HG02884 (cell line): Measurements from ENCODE around the gene SNTG2.

Experiments used
- ATAC-seq: cut with Tn5 transposase; IDR thresholded peaks from one replicate; pipeline ENCODE4 v1.9.1; 2021; ENCODE audit warnings: mild to moderate bottlenecking, moderate library complexity; ENCODE audit not compliant: unreplicated experiment

Gene SNTG2

DNA sequence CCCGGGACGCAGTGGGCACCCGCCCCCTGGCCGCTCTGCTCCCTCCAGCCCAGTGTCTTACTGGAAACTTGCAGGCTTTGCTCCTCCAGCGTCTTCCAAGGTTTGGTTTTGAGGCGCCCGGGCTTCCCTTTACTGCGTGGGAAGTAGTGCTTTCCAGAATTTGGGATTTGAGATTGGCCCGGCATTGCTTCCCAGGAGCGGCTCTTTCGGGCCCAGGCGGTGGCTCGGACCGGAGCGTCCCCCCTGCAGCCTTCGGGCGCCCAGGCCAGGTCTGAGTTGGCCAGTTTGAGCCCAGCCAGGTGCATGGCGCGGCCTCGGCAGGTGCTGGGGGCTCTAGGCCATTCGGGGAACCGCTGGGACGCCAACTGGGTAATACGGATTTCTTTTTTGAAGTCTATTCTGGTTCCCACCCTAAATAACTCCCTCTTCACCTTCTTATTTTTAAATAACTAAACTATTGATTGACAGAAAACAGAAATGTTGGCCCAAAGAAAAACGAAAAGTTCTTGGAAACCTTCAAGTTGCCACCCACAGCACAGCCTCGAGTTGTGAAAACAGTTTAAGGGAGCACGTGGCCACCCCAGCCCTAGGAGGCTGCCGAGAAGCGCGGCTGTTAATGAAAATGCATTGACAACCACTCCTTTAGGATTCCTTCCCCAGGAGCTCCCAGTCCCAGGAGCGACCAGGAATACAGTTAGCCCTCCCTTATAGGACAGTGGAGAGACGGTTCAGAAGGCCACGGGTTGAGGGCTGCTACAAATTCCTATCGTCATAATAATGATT, 766 bp downstream of the SNTG2 start:
- ATAC-seq, result no peak

GRCh38 chr2:953408-953807, 2.8 kb downstream of the SNTG2 start:
- ATAC-seq, result no peak

GRCh38 chr2:953975-954686, 3.5 kb downstream of the SNTG2 start:
- ATAC-seq, result no peak

- ATAC-seq, result no peak
Observed at GRCh38 chr2:954687-955000, 4.0 kb downstream of the SNTG2 start.

GRCh38 chr2:955829-956731, 5.4 kb downstream of the SNTG2 start:
- ATAC-seq, result no peak

DNA sequence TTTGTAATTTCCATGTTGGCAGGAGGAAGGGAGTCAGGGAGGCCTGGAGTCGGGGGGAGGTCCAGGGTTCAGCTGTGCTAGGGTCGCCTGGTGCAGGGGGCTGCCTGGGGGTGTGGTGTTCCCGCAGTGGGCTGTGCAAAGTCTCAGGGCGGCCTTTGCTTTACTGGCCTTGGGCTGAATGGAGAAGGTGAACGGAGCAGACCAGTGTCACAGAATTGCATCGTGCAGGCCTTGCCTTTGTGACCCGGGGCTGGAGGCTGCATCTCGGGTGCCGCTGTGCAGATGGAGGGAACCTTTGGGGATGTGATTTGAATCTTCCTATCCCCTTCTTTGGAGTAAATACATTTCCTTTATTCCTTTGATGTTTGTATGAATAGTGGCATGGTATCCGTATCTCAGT, 8.8 kb downstream of the SNTG2 start:
- no peak for ATAC-seq

GRCh38 chr2:960061-960736, 9.6 kb downstream of the SNTG2 start:
- no peak for ATAC-seq

- no peak for ATAC-seq
Observed at GRCh38 chr2:961786-962185, 11.1 kb downstream of the SNTG2 start.

GRCh38 chr2:963876-964275, 13.2 kb downstream of the SNTG2 start:
- ATAC-seq, result no peak

GRCh38 chr2:964562-964961, 13.9 kb downstream of the SNTG2 start:
- no peak for ATAC-seq

- no peak for ATAC-seq
Observed at GRCh38 chr2:965640-966147, 15.0 kb downstream of the SNTG2 start.

DNA sequence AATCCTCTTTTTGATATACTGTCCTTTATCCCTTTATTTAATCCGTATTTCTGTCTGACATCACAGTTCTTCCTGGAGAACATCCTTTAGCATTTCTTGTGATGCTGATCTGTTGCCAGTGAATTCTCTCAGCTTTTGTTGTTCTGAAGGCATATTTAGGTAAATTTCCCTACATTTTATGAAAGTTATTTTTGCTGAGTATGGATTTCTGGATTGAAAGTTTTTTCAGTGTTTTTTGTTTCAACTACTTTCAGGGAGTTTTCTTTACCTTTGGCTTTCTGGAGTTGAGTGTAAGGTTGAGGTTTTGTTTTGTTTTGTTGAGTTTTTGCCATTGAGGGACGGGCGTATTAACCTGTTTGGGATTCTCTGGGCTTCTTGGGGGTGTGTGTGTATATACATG, 22.5 kb downstream of the SNTG2 start:
- no peak for ATAC-seq

DNA sequence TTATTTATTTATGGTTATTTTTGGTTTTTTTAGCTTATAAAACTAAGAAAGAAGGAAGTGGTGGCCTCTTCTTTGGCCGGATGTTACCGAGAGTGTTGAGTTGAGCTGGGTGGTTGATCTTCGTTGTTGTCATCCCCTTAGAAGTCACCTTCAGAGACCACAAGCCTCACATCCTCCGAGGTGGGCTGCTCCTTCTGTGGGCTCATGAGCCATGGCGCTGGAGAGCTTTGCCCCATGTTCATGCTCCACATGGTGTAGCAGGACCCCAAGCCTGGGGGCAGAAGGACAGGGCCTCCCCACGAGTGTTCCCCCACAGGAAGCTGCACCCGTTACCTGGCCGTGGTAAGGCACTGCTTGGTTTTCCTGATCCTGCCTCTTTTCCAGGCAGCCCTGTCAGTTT, 23.4 kb downstream of the SNTG2 start:
- peak; percentile 54 for ATAC-seq

- ATAC-seq, result peak; percentile 8
Observed at GRCh38 chr2:974502-974901, 23.9 kb downstream of the SNTG2 start.

DNA sequence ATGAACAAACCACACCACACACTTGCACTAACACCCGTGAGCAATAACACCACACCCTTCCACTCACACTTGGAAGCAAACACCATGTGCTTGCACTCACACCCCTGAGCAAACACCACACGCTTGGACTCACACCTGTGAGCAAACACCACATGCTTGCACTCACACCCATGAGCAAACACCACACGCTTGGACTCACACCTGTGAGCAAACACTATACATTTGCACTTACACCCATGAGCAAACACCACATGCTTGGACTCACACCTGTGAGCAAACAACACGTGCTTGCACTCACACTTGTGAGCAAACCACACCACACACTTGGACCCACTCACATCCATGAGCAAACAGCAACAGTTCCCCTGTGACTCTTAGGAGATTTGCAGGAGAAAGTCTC, 24.4 kb downstream of the SNTG2 start:
- ATAC-seq, result no peak

GRCh38 chr2:979069-979928, 28.6 kb downstream of the SNTG2 start:
- ATAC-seq, result peak; percentile 49

- ATAC-seq, result no peak
Observed at GRCh38 chr2:980176-980575, 29.5 kb downstream of the SNTG2 start.

DNA sequence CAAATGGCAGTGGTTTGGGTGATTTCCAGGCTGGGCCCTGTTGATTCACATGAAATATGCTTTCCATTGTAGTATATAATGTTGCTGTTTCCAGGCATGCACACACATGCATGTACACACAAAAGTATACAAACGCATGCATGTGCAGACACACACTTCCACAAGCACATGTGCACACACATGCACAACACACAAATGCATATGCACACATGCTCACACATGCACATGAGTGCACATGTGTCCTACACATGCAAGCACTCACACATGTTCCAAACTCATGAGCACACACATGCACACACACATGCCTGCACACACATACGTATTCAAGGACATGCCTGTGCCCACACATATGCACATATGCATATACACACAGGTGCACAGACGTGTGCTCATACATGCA, 30.6 kb downstream of the SNTG2 start:
- no peak for ATAC-seq

DNA sequence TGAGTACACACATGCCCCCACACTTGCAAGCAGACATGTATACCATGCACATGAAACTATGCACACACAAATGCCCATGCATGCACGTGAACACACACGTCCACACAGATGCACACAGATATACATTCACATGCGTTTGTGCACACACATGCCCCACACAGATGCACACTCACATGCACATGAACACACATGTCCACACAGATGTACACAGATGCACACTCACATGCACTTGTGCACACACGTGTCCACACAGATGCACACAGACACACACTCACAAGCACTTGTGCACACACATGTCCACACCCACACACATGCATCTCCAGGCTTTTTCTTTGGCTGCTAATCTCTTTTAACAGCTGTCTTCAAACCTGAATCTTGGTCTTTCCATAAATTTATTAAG, 31.1 kb downstream of the SNTG2 start:
- ATAC-seq, result no peak

GRCh38 chr2:985317-985898, 34.8 kb downstream of the SNTG2 start:
- no peak for ATAC-seq
